Activated T-cell treated with anti-CD3 and anti-CD28 coated beads for 4 hours (primary cell): ENCODE results near the gene P2RY6.
"Not testable (repeated sequence)": the region's sequence is repeated elsewhere in the genome, so short reads cannot be mapped to it uniquely, and the experiment has no call there.

Experiments used
- DNase-seq: peaks from one replicate; pipeline ENCODE4 v3.0.0-alpha.2; 2020

P2RY6 gene, protein sequence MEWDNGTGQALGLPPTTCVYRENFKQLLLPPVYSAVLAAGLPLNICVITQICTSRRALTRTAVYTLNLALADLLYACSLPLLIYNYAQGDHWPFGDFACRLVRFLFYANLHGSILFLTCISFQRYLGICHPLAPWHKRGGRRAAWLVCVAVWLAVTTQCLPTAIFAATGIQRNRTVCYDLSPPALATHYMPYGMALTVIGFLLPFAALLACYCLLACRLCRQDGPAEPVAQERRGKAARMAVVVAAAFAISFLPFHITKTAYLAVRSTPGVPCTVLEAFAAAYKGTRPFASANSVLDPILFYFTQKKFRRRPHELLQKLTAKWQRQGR

GRCh38 chr11:73271936-73272679 is at the start of gene P2RY6:
TSS of gene P2RY6 (plus strand) at chr11:73272338. CDS start at chr11:73296519, 24,181 bp downstream.
- no peak for DNase-seq

DNA sequence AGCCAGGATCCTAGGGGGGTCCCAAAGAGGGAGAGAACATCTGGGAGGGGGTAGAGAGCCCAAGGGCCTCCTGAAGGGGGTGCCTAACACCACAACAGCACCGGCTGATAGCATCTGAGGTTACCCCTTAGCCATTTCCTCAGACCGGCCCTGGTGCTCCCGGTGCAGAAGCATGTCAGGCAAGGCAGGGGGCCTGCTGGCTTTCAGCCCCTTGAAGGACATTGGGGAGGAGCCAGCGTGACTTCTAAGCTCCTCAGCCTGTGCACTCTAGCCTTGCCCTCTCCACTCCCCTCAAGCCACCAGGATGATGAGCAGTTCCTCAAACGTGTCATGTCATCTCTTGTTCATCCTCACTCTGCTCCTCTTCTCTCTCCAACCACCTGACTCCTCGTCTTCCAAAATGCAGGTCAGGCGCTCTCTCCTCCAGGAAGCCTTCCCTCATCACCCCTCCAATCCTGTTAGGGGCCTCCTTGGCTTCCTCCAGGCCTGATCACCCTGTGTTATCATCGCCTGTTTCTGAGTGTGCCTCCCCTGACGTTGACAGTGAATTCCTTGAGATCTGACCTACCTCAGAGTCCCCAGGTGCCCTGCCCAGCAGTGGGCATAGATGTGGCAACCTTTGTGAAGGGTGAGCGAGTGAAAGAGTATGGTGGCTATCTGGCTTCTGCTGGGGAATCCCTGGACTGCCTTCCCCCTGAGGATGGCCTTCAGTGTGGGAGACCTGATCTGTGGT is 48.0 kb upstream of the P2RY6 start:
- DNase-seq = no peak

DNA sequence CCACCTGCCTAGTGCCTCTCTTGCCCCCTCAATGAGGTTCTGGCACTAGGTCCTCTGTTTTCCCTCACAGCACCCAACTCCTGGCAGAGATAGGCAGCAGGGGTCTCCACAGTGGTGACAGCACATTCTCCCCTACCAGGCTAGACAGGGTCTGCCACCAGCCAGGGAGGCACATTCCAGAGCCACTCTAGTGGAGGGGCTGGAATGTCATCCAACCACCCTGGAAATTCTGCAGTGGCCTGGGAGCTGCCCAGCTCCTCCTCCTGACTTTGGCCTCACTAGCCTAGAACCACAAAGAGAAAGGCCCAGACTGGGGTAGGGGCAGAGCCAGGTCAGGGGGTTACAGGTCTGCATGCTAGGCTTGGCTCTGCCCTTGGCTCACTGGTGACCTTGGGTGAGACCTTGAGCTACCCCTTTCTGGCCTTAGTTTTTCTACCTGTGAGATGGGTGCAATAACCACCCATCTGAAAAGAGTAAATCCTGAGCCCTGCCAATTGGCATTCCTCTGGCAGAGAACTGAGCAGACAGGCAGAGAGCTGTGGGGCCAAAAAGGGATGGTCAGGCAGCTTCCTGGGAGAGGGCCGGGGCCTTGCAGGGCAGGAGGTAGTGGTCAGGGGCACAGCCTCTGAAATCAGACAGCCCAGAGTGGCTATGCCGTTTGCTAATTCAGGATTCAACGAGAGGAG is 47.0 kb upstream of the P2RY6 start:
- DNase-seq = no peak

DNA sequence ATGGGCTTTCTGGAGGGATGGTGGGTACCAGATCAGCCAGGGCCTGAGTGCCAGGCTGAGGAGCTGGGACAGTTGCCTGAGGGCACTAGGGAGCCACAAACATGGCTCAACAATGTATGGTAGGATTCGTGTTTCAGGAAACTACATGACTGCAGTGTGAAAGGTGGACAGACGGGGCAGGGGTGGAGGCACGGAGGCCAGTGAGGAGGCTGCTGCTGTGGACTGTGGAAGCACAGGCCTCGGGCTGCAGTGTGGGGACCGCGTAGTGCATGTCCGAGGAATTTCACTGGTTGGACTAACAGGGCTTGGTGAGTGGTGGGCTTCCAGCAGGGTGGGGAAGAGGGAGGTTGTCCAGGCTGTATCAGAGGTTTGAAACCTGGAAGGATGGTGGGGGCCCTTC is 46.3 kb upstream of the P2RY6 start:
- DNase-seq = no peak

GRCh38 chr11:73226297-73227006 is 45.7 kb upstream of the P2RY6 start:
- DNase-seq = no peak

DNA sequence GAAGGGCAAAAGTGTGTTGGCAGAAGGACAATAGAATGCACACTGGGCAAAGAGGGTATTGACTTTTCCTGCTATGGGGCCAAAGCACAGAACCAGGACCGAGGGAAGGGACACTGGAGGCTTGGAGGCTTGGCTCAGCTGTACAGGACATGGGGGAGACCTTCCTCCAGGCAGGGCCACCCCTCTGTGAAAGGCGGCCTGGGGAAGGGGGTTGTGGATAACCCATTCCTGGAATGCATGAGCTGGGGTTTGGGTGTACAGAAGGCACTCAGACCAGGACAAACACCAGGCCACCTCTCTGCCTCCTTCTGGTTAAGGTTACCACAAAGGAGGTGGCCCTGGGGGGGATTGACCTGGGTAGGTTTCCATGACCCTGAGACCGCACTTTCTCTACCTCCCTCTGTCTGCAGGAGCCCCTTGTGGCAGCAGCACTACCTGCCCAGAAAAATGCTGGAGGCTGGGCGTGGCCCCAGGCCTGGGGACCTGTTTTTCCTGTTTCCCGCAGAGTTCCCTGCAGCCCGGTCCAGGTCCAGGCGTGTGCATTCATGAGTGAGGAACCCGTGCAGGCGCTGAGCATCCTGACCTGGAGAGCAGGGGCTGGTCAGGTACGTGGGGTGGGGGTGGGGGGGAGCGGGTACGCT is 44.4 kb upstream of the P2RY6 start:
- no peak for DNase-seq

- no peak for DNase-seq
These were observed 43.6 kb upstream of the P2RY6 start for GRCh38 chr11:73228268-73229134.

GRCh38 chr11:73229321-73229895 is 42.7 kb upstream of the P2RY6 start:
- no peak for DNase-seq

- no peak for DNase-seq
These were observed 42.0 kb upstream of the P2RY6 start for GRCh38 chr11:73229896-73230875.

DNA sequence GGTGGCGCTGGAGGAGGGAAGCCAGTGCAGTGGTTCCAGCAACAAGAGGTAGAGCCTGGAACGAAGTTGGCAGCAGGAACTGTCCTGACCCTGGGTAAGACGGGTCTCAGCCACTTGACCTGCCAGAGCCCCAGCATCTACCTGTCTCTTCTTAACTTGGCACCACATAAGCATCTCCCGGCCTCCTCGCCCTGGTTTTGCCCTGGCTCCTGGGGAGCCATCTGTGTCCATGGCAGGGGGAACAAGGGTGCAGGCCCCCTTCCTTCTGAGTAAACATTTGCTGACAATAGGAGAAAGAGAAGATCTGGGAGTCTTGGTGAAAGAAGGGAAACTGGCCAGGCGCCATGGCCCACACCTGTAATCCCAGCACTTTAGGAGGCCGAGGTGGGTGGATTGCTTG is 41.2 kb upstream of the P2RY6 start:
- DNase-seq = no peak

DNA sequence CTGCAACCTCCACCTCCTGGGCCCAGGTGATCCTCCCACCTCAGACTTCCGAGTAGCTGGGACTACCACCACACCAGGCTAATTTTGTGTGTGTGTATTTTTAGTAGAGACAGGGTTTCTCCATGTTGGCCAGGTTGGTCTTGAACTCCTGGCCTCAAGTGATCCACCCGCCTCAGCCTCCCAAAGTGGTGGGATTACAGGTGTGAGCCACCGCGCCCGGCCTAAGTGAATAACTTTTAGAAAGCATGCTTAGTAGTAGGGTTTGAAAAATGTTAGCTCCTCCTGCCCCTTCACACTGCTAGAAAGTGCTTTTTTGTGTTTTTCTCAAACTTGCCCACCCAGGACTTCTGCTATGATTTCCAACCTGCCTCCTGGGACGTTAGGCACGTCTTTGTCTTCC is 39.7 kb upstream of the P2RY6 start:
- not testable (repeated sequence) for DNase-seq

- DNase-seq = no peak
These were observed 38.9 kb upstream of the P2RY6 start for GRCh38 chr11:73233211-73233610.

GRCh38 chr11:73233692-73234470 is 38.3 kb upstream of the P2RY6 start:
- no peak for DNase-seq

DNA sequence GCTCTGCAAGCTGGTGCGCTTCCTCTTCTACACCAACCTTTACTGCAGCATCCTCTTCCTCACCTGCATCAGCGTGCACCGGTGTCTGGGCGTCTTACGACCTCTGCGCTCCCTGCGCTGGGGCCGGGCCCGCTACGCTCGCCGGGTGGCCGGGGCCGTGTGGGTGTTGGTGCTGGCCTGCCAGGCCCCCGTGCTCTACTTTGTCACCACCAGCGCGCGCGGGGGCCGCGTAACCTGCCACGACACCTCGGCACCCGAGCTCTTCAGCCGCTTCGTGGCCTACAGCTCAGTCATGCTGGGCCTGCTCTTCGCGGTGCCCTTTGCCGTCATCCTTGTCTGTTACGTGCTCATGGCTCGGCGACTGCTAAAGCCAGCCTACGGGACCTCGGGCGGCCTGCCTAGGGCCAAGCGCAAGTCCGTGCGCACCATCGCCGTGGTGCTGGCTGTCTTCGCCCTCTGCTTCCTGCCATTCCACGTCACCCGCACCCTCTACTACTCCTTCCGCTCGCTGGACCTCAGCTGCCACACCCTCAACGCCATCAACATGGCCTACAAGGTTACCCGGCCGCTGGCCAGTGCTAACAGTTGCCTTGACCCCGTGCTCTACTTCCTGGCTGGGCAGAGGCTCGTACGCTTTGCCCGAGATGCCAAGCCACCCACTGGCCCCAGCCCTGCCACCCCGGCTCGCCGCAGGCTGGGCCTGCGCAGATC is 37.5 kb upstream of the P2RY6 start:
- no peak for DNase-seq

GRCh38 chr11:73235236-73235786 is 36.8 kb upstream of the P2RY6 start:
- no peak for DNase-seq

GRCh38 chr11:73236205-73236765 is 35.9 kb upstream of the P2RY6 start:
- no peak for DNase-seq

DNA sequence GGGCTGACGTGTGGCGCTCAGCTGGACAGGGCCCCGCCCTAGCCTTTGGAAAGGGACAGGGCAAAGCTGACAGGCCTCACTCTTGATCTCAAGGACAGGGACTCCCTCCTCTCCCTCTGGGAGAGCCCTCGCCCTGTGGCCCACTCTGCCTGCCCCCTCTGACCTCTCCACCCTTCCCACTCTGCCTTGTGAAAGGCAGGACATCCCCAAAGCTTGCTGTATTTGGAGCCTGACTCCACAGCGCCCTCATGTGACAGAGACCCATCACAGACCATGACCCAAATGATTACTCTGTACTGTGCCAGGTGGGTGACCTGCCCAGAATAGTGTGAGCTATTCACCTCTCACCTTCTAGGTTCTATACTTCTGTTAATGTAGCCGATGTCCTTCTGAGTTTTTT is 35.3 kb upstream of the P2RY6 start:
- no peak for DNase-seq
